HuH-7.5 (cell line): ENCODE data around the gene ARF1.

Experiments
- DNase-seq: peaks from one replicate; pipeline ENCODE4 v3.0.0; 2011; ENCODE audit warnings: low spot score

ARF1 gene

GRCh38 chr1:228122921-228123441 lies 40.5 kb downstream of the ARF1 start:
- DNase-seq: no peak

- no peak for DNase-seq
Measured at GRCh38 chr1:228123505-228123904, 41.0 kb downstream of the ARF1 start.

DNA sequence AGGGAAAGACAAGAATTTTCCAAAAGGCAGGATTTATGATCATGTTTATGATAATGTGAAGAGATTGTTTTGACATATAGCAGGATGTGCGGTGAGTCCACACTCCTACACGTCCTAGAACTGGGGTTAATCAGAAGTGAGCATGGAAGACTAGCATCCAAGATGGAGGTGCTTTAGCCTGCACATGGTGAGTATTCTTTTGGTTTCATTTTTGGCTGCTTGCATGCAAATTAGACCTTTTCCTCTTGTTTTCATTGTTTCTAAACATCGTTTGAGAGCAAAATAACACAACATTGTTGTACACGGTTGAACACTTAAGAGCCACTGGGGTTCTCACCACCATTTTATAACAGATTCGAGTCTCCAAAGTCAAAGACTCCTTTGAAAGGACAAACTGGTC lies 42.7 kb downstream of the ARF1 start:
- DNase-seq: no peak

- DNase-seq: no peak
Measured at GRCh38 chr1:228131766-228132165, 49.3 kb downstream of the ARF1 start.

- no peak for DNase-seq
Measured at GRCh38 chr1:228134591-228134990, 52.1 kb downstream of the ARF1 start.

- no peak for DNase-seq
Measured at GRCh38 chr1:228136901-228137300, 54.4 kb downstream of the ARF1 start.

DNA sequence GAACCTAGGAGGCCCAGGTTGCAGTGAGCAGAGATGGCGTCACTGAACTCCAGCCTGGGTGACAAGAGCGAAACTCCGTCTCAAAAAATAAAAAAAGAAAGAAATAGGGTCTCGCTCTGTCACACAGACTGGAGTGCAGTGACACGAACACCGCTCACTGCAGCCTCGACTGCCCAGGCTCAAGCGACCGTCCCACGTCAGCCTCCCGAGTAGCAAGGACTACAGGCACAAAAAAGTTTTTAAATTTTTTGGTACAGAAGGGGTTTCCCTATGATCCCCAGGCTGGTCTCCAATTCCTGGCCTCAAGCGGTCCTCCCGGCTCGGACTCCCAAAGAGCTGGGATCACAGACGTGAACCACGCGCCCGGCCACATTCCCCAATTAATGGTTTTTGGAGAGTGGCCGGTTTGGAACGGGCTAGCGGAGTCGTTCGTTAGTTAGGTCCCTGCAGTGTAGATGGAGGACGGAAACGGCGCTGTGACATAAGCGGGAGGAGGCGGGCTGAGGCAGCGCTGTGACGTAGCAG lies 57.0 kb downstream of the ARF1 start:
- no peak for DNase-seq

DNA sequence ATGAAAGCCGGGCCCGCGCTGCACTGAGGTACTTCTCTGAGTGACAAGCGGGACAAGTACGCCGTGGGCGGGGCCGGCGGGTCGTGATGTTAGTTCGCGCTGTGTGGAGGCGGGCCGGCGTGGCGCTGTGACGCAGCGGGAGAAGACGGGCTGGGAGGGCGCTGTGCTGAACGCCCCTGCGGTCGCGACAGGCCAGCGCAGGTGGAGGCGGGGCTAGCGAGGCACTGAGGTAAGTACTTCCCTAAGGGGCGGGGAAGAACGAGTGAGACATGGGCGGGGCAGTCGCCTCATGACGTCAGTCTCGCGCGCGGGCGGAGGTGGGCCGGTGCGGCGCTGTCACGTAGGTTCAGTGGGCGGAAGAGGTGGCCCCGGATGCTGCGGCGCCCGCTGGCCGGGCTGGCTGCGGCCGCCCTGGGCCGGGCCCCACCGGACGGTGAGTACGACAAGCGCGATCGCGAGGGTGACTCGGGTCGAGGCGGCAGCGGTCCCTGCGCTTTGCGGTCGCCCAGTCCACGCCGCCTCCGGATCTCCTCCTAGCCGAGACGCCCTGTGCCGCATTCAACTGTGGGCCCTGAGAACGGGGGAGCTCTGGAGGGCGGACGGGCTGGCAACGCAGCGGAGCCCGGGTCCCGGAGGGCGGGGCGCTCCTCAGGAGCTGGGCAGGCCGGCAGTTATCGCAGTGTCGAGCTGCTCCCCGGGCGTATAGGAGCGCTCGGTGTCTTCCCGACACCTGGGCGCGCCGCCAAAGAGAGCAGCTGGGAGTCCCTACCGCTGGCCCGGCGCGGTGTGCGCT lies 57.6 kb downstream of the ARF1 start, which contains the start of gene GUK1:
TSS of gene GUK1 (plus strand) at position 349 of the 793 bp plus-strand sequence. CDS start at position 373, 24 bp downstream.
- peak; percentile 94 for DNase-seq

GRCh38 chr1:228140724-228141225 lies 58.3 kb downstream of the ARF1 start:
- DNase-seq: peak; percentile 23

GRCh38 chr1:228141226-228142044 lies 58.9 kb downstream of the ARF1 start:
- DNase-seq: peak; percentile 7

GRCh38 chr1:228142155-228142691 lies 59.7 kb downstream of the ARF1 start:
- peak; percentile 3 for DNase-seq

- DNase-seq: no peak
Measured at GRCh38 chr1:228142701-228143136, 60.2 kb downstream of the ARF1 start.

DNA sequence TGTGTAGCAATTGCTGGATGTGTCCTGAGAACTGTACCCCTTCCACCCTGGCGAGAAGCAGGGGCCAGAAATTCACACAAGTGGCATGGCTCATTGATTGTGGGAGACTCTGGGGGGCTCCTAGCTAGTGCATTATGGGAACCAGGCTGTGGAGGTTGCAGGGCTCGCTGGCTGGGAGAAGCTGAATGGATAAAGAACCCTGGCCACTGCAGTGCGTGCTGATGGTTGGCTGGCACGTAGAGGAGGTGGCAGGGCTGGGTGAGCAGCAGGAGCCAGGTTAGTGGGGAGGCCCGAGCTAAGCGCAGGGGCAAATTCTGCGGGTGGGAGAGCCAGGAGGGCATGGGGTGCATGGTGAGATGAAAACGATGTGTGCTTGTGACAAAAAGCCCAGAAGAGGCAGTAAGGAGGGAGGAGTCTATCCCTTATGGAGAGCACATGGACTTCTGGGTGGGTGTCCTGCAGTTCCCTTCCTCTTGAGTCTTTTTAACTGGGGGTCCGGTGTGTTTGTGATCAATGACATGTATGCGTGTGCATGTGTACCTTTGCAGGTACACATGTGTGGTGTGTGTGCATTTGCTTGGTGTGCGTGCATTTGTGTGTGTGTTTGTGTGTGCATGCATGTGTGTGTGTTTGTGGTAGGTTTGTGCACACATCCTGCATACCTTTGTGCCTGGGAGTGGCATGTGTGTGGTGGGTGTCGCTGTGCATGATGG lies 61.1 kb downstream of the ARF1 start:
- peak; percentile 16 for DNase-seq

GRCh38 chr1:228144193-228144992 lies 61.9 kb downstream of the ARF1 start:
- peak; percentile 13 for DNase-seq

GRCh38 chr1:228144993-228145343 lies 62.5 kb downstream of the ARF1 start:
- no peak for DNase-seq

DNA sequence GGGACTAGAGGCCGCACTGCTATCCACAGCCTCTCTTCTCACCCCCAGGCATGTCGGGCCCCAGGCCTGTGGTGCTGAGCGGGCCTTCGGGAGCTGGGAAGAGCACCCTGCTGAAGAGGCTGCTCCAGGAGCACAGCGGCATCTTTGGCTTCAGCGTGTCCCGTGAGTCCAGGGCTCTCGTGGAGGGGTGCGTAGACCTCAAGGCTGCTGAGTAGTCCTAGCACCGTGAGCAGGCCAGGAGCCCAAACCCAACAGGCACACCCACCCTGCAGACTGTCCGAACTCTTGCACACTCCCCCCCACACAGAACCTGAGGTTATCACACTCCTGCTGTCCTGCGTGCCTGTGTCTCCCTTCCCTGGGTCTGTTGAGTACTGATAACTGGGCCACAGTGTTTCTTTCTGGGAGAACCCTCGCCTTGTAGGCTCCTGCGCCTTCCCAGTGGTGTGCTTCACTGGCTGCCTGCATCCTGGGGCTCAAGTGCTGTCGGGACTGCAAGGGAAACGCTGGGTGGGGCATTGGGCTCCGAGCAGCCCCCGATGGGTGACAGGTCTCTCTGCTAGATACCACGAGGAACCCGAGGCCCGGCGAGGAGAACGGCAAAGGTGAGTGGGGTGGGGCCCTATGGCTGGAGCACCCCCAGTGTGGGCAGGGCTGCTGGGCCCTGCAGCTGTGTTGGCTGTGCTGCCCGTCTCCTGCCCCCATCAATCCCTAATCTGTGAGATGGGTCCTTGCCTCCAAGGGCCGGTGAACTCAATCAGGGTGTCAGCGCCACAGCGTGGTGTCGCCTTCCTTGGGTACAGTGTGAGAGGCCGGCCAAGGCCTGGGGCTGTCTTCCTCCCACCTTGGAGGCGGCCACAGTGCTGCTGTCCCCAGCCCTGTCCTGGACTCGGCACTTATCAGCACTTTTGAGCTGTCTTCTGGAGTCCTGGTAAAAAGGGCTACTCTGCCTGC lies 63.2 kb downstream of the ARF1 start:
- DNase-seq: peak; percentile 13

DNA sequence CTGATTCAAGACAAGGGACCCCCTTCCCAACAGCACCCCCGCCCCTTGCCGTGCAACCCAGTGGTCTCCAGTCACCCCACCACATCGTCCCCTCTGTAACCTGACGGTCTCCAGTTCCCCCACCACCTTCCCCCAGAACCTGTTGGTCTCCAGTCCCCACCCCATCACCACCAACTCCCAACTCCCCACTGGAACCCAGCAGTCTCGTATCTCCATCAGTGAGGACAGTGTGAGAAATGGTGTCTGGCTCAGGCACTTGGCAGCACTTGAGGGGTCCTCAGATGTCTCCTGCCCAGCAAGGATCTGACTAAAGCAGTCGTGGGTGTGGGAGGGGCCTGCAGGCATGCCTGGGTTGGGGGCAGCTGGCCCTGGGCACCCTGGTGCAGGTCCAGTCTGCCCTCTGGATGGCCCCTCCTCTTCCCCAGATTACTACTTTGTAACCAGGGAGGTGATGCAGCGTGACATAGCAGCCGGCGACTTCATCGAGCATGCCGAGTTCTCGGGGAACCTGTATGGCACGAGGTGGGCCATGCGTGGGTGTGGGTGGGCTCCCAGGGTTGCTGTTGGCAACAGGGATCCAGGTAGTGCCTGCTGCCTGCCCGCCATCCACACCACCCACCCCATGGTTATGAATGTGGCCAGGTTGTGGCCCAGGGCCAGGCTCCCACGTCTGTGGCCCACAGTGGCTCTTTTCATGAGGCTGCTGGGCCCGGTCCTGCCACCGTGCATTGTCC lies 64.1 kb downstream of the ARF1 start:
- peak; percentile 1 for DNase-seq

DNA sequence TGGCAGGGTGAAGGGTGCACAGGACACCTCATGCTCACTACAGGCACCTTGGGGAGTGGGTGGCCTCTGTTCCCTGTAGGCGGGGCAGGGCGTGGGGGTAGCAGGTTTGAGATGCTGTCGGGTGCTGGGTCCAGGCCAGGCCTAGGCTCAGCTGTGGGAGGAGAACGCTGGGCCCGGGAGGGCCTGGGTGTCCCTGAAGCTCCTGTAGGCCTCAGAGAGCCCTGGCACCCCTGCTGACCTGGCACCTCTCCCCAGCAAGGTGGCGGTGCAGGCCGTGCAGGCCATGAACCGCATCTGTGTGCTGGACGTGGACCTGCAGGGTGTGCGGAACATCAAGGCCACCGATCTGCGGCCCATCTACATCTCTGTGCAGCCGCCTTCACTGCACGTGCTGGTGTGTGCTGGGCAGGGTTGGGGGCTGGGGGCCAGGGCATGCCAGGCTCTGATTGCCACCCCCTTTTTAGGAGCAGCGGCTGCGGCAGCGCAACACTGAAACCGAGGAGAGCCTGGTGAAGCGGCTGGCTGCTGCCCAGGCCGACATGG lies 64.7 kb downstream of the ARF1 start:
- DNase-seq: peak; percentile 10
